ENCODE measurements around the gene CARHSP1. TPM values are rescaled to one million over a fixed set of nuclear protein-coding genes. Genes with fewer than 3 reads are reported as not detected.

Gene CARHSP1
- total RNA-seq, 1 experiment from 2014 or later: 79.7 TPM

GRCh38 chr16:8863594-8864424 lies 5.0 kb downstream of the CARHSP1 start:
- H3K9me3 ChIP-seq (ENCODE audit: control insufficient read depth in 1 of 2, insufficient read depth in 1 of 2, low read depth in 1 of 2, low read length in 2 of 2): no peaks in the 10 kb centered on the region
- peaks cover 0 to 4% of the 10 kb centered on the region in 2 experiments; a peak in 1 of 4 replicates for H3K36me3 ChIP-seq (ENCODE audit: control insufficient read depth in 1 of 2, insufficient read depth in 2 of 2, low read length in 2 of 2)
- ATAC-seq (peak; percentile 59), DNase-seq (ENCODE audit: low read depth, low spot score) (no peak)
- no peak overlapping the region for H3K4me3 ChIP-seq (replicated peaks in 1 of 2; ENCODE audit: low read depth in 1 of 2, low read length in 2 of 2)
- POLR2A ChIA-PET: interaction anchor here (1.2 kb wide), 1 partner anchor 227 kb away, joined by 3 read pairs; the partner anchor contains the start of gene HAPSTR1
- intact Hi-C loops (cut with micrococcal nuclease): no loop called here
- no peaks in the 10 kb centered on the region for H3K27me3 ChIP-seq (ENCODE audit: insufficient read depth, low read length)
- no peak overlapping the region for H3K9ac ChIP-seq (ENCODE audit: low read length)
- H3K4me1 ChIP-seq (ENCODE audit: control insufficient read depth in 1 of 2, insufficient read depth in 2 of 2, low read length in 2 of 2): peaks cover 39 to 54% of the 10 kb centered on the region in 2 experiments
- TF ChIP-seq ELF1 (IDR thresholded peaks at IDR 0.05; ENCODE audit: borderline replicate concordance, low read depth) (no peak), CEBPB (IDR thresholded peaks at IDR 0.05; ENCODE audit: low read depth) (no peak), FOSL1 (IDR thresholded peaks at IDR 0.05; ENCODE audit: low read depth) (no peak), CTCF (IDR thresholded peaks at IDR 0.05 in 2 of 3, conservative IDR thresholded peaks at IDR 0.05 in 1 of 3; ENCODE audit: borderline replicate concordance in 1 of 3, insufficient read depth in 1 of 3, low read depth in 2 of 3, low read length in 2 of 3) (no peak), EZH2phosphoT487 (IDR thresholded peaks at IDR 0.05; ENCODE audit: borderline replicate concordance) (no peak), TCF7L2 (IDR thresholded peaks at IDR 0.05; ENCODE audit: borderline replicate concordance, extremely low read depth, insufficient read depth, insufficient read length) (no peak), SP1 (IDR thresholded peaks at IDR 0.05; ENCODE audit: low read depth) (no peak), RAD21 (IDR thresholded peaks at IDR 0.05; ENCODE audit: low read depth) (no peak), ZFX (IDR thresholded peaks at IDR 0.05) (no peak), POLR2A (IDR thresholded peaks at IDR 0.05; ENCODE audit: borderline replicate concordance, extremely low read depth, insufficient read depth, insufficient read length) (no peak), ZNF274 (IDR thresholded peaks at IDR 0.05; ENCODE audit: low read depth, low read length) (no peak), SRF (IDR thresholded peaks at IDR 0.05; ENCODE audit: low read depth) (no peak), EZH2 (IDR thresholded peaks at IDR 0.05) (no peak), JUND (IDR thresholded peaks at IDR 0.05) (no peak), ATF3 (IDR thresholded peaks at IDR 0.05) (no peak)
- TF ChIP-seq, protein P1, sequence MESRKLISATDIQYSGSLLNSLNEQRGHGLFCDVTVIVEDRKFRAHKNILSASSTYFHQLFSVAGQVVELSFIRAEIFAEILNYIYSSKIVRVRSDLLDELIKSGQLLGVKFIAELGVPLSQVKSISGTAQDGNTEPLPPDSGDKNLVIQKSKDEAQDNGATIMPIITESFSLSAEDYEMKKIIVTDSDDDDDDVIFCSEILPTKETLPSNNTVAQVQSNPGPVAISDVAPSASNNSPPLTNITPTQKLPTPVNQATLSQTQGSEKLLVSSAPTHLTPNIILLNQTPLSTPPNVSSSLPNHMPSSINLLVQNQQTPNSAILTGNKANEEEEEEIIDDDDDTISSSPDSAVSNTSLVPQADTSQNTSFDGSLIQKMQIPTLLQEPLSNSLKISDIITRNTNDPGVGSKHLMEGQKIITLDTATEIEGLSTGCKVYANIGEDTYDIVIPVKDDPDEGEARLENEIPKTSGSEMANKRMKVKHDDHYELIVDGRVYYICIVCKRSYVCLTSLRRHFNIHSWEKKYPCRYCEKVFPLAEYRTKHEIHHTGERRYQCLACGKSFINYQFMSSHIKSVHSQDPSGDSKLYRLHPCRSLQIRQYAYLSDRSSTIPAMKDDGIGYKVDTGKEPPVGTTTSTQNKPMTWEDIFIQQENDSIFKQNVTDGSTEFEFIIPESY (IDR thresholded peaks at IDR 0.05; ENCODE audit: extremely low read depth, insufficient replicate concordance, low read length): no peak
- RAD21 ChIA-PET (ENCODE audit: low non-redundant PET in 1 of 2, low total read pairs in 2 of 2, uncharacterized antibody in 2 of 2, unreplicated experiment in 2 of 2): interaction anchor here in 1 of 2 experiments (0.5 kb wide), 1 partner anchor 1307 kb away, joined by 3 read pairs; no protein-coding TSS in a partner anchor
- no TSS peak for BruUV-seq (replicated peaks)
- H3K79me2 ChIP-seq (ENCODE audit: insufficient read depth, low read length): peaks cover 89% of the 10 kb centered on the region
- H2AFZ ChIP-seq (ENCODE audit: low read depth, low read length, poor library complexity, severe bottlenecking): no peak overlapping the region
- H3K9me2 ChIP-seq (ENCODE audit: insufficient read depth): no peaks in the 10 kb centered on the region
- H3K27ac ChIP-seq (ENCODE audit: low read depth, low read length): peak overlapping the region; percentile 45
- CTCF ChIA-PET: interaction anchor here (1.2 kb wide), 1 partner anchor 16 kb away, joined by 6 read pairs; no protein-coding TSS in a partner anchor
- no peaks in the 10 kb centered on the region; the same call in 1 of the 2 replicates for H4K20me1 ChIP-seq (ENCODE audit: insufficient read depth)
- peak overlapping the region; percentile 54 for H3K4me2 ChIP-seq (ENCODE audit: low read length)
